HL-60 (cell line): ENCODE results near the gene ZNF609.

Experiments
- POLR2AphosphoS5 ChIP-seq: IDR thresholded peaks from 2 replicates; pipeline ENCODE4 v1.6.1; 2012; ENCODE audit warnings: low read depth
- TF ChIP-seq, protein P1 (sequence below): IDR thresholded peaks from one replicate; pipeline ENCODE4 v1.5.1; 2011; ENCODE audit warnings: low read length, control low read depth, inconsistent platforms; ENCODE audit not compliant: insufficient read depth

DNA sequence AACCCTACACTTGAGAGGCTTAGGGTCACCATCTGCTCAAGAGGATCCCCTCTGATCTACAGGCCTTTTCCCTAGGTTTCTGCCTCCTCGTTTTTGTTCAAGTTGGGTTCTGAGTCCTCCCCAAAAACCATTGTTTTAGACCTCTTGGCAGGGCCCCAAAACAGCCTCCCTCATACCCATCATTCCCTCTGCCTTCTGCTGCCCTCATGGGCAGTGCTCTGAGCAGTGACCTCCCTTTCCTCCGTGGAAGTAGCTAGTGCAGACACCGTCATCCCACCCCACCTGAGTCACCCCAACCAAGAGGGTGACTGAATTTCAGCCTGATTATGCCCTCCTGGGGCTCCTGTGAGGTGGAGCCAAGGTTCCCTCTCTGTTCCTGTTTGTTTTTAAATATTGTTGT is 223.0 kb downstream of the ZNF609 start:
- TF ChIP-seq, protein P1, sequence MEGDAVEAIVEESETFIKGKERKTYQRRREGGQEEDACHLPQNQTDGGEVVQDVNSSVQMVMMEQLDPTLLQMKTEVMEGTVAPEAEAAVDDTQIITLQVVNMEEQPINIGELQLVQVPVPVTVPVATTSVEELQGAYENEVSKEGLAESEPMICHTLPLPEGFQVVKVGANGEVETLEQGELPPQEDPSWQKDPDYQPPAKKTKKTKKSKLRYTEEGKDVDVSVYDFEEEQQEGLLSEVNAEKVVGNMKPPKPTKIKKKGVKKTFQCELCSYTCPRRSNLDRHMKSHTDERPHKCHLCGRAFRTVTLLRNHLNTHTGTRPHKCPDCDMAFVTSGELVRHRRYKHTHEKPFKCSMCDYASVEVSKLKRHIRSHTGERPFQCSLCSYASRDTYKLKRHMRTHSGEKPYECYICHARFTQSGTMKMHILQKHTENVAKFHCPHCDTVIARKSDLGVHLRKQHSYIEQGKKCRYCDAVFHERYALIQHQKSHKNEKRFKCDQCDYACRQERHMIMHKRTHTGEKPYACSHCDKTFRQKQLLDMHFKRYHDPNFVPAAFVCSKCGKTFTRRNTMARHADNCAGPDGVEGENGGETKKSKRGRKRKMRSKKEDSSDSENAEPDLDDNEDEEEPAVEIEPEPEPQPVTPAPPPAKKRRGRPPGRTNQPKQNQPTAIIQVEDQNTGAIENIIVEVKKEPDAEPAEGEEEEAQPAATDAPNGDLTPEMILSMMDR, result no peak
- TF ChIP-seq POLR2AphosphoS5, result no peak
